IMR-90 (cell line): ENCODE data around the gene GATAD2A. TPM values are rescaled to one million over a fixed set of nuclear protein-coding genes. Genes with fewer than 3 reads are reported as not detected.

Experiments
- ATAC-seq: fragments of 200-7000 bp; cut with Tn5 transposase; 2 replicates; pipeline ENCODE4 v1.9.1; 2020; ENCODE audit warnings: low read depth, mild to moderate bottlenecking, moderate library complexity
- BruUV-seq: library from RNA; stranded (reverse); fragments of 400-500 nt; replicated peaks from 2 replicates; lab custom pipeline; 2021; lab: Mats Ljungman, UMichigan
- CTCF ChIA-PET: fragments of 300-600 bp; formaldehyde crosslinking; extraction: SDS; loops from one replicate; lab custom pipeline; 2021; ENCODE audit warnings: antibody characterized with exemption; lab: Yijun Ruan, JAX
- POLR2A ChIA-PET: fragments of 300-600 bp; sonication (Branson Sonifier 250); formaldehyde crosslinking; loops from one replicate; lab custom pipeline; 2022; ENCODE audit warnings: antibody characterized with exemption; ENCODE audit not compliant: unreplicated experiment; lab: Charles Lee
- DNase-seq: peaks from one replicate; pipeline ENCODE4 v3.0.0; 2013
- H2AFZ ChIP-seq: replicated peaks from 2 replicates; pipeline ENCODE3; 2013; ENCODE audit warnings: low read length, mild to moderate bottlenecking; ENCODE audit not compliant: poor library complexity
- H2AK5ac ChIP-seq: 2 replicates; pipeline ENCODE4 v1.6.1; 2013; ENCODE audit warnings: low read depth, low read length, inconsistent platforms
- H2AK9ac ChIP-seq: replicated peaks from 2 replicates; pipeline ENCODE3; 2013; ENCODE audit warnings: mild to moderate bottlenecking, low read depth, low read length, moderate library complexity; ENCODE audit not compliant: poor library complexity
- H2BK120ac ChIP-seq: 2 replicates; pipeline ENCODE4 v1.6.1; 2013; ENCODE audit warnings: low read depth, low read length, inconsistent platforms
- H2BK15ac ChIP-seq: 3 replicates; pipeline ENCODE4 v1.6.1; 2013; ENCODE audit warnings: low read depth, low read length, inconsistent platforms
- H2BK20ac ChIP-seq: 2 replicates; pipeline ENCODE4 v1.6.1; 2013; ENCODE audit warnings: low read depth, mild to moderate bottlenecking, inconsistent platforms, low read length, moderate library complexity
- H2BK5ac ChIP-seq: 2 replicates; pipeline ENCODE4 v1.6.1; 2013; ENCODE audit warnings: mild to moderate bottlenecking, low read depth, low read length, inconsistent platforms; ENCODE audit not compliant: poor library complexity, severe bottlenecking
- H3K14ac ChIP-seq: replicated peaks from 2 replicates; pipeline ENCODE4 v1.6.1; 2013; ENCODE audit warnings: low read depth, low read length, inconsistent platforms
- H3K18ac ChIP-seq: 2 replicates; pipeline ENCODE4 v1.6.1; 2013; ENCODE audit warnings: low read depth, low read length, control low read depth
- H3K23ac ChIP-seq: 2 replicates; pipeline ENCODE4 v1.6.1; 2013; ENCODE audit warnings: low read depth, low read length, inconsistent platforms
- H3K27ac ChIP-seq: 2 replicates; pipeline ENCODE4 v1.5.1; 2013; ENCODE audit warnings: mild to moderate bottlenecking, control low read depth, low read length; ENCODE audit not compliant: insufficient read depth
- H3K27me3 ChIP-seq: 2 replicates; pipeline ENCODE4 v1.6.1; 2013; ENCODE audit warnings: low read length; ENCODE audit not compliant: control insufficient read depth, insufficient read depth
- H3K36me3 ChIP-seq: 2 replicates; pipeline ENCODE4 v1.6.1; 2013; ENCODE audit warnings: low read length, mixed read lengths; ENCODE audit not compliant: control insufficient read depth, insufficient read depth
- H3K4ac ChIP-seq: 2 replicates; pipeline ENCODE4 v1.6.1; 2013; ENCODE audit warnings: low read depth, low read length, inconsistent platforms
- H3K4me1 ChIP-seq: 2 replicates; pipeline ENCODE4 v1.6.1; 2013; ENCODE audit warnings: low read length, mixed read lengths; ENCODE audit not compliant: control insufficient read depth, insufficient read depth
- H3K4me2 ChIP-seq: 2 replicates; pipeline ENCODE4 v1.6.1; 2013; ENCODE audit warnings: low read depth, mild to moderate bottlenecking, control low read depth, low read length, moderate library complexity
- H3K4me3 ChIP-seq: 2 replicates; pipeline ENCODE4 v1.5.1; 2013; ENCODE audit warnings: low read depth, mild to moderate bottlenecking, control low read depth, low read length, moderate library complexity; ENCODE audit not compliant: insufficient read depth
- H3K56ac ChIP-seq: 2 replicates; pipeline ENCODE4 v1.6.1; 2013; ENCODE audit warnings: low read length, inconsistent platforms; ENCODE audit not compliant: insufficient read depth; ENCODE audit errors: extremely low read depth
- H3K79me1 ChIP-seq, 2 experiments: 2 replicates each; pipeline ENCODE4 v1.6.1; 2013; ENCODE audit warnings: low read length in 2 of 2, inconsistent platforms in 1 of 2, low read depth in 1 of 2
- H3K9ac ChIP-seq: 2 replicates; pipeline ENCODE4 v1.6.1; 2013; ENCODE audit warnings: low read depth, low read length, control low read depth
- H3K9me1 ChIP-seq: 2 replicates; pipeline ENCODE4 v1.6.1; 2013; ENCODE audit warnings: low read length, inconsistent platforms; ENCODE audit not compliant: insufficient read depth
- H3K9me3 ChIP-seq: 2 replicates; pipeline ENCODE4 v1.6.1; 2013; ENCODE audit warnings: low read length; ENCODE audit not compliant: control insufficient read depth, insufficient read depth
- H4K20me1 ChIP-seq: 2 replicates; pipeline ENCODE4 v1.6.1; 2013; ENCODE audit warnings: low read length, inconsistent platforms; ENCODE audit not compliant: insufficient read depth
- H4K5ac ChIP-seq: 2 replicates; pipeline ENCODE4 v1.6.1; 2013; ENCODE audit warnings: mild to moderate bottlenecking, low read depth, low read length, control low read depth
- H4K8ac ChIP-seq, 2 experiments: 2 replicates each; pipeline ENCODE4 v1.6.1; 2013; ENCODE audit warnings: low read depth in 2 of 2, low read length in 2 of 2, control low read depth in 1 of 2, inconsistent platforms in 1 of 2
- H4K91ac ChIP-seq: 2 replicates; pipeline ENCODE4 v1.6.1; 2013; ENCODE audit warnings: low read depth, low read length, inconsistent platforms; ENCODE audit not compliant: insufficient read depth
- BHLHE40 ChIP-seq: fragments of 150-350 bp; IDR thresholded peaks from 2 replicates; pipeline ENCODE4 v1.6.1; 2016; ENCODE audit warnings: mild to moderate bottlenecking, low read depth, low read length
- FOS ChIP-seq: fragments of 150-350 bp; IDR thresholded peaks from 2 replicates; pipeline ENCODE4 v1.6.1; 2016; ENCODE audit warnings: low read depth, low read length
- MAFK ChIP-seq: IDR thresholded peaks from 2 replicates; pipeline ENCODE4 v1.6.1; 2012; ENCODE audit warnings: low read depth, low read length, improper control_type of control experiment
- NFE2L2 ChIP-seq: fragments of 150-350 bp; IDR thresholded peaks from 2 replicates; pipeline ENCODE4 v1.6.1; 2016; ENCODE audit warnings: low read depth, mild to moderate bottlenecking, low read length
- POLR2A ChIP-seq: IDR thresholded peaks from 2 replicates; pipeline ENCODE4 v1.6.1; 2012; ENCODE audit warnings: mild to moderate bottlenecking, low read depth, low read length
- RAD21 ChIP-seq: IDR thresholded peaks from 2 replicates; pipeline ENCODE4 v1.6.1; 2012; ENCODE audit warnings: low read length, improper control_type of control experiment
- RFX5 ChIP-seq: IDR thresholded peaks from 2 replicates; pipeline ENCODE4 v1.8.0; 2012; ENCODE audit warnings: low read depth, mild to moderate bottlenecking, low read length, moderate library complexity
- SMC3 ChIP-seq: fragments of 150-350 bp; IDR thresholded peaks from 2 replicates; pipeline ENCODE4 v1.6.1; 2016; ENCODE audit warnings: low read depth, mild to moderate bottlenecking, antibody characterized with exemption, low read length, moderate library complexity
- WGBS, 2 experiments: methylation state at CpG; one replicate each; pipeline versions ENCODE4 v1.1.5 to v1.1.7; 2013; ENCODE audit warnings: missing lambda C conversion rate in 2 of 2; ENCODE audit not compliant: insufficient read length in 1 of 2; ENCODE audit errors: extremely low coverage in 2 of 2; 5-methylcytosine and 5-hydroxymethylcytosine counted together
- dilution Hi-C: fragments of 300-500 bp; cut with HindIII; formaldehyde crosslinking; loops from one replicate; pipeline ENCODE4 v1.14.3; 2018; ENCODE audit warnings: low sequenced_read_pairs; ENCODE audit not compliant: unreplicated experiment
- in situ Hi-C: fragments of 300-500 bp; cut with MboI; formaldehyde crosslinking; loops from 3 replicates; pipeline ENCODE4 v1.14.3; 2019; ENCODE audit warnings: low sequenced_read_pairs, inconsistent platforms, mixed read lengths
- intact Hi-C: fragments of 100-400 bp; cut with micrococcal nuclease; formaldehyde crosslinking; loops from 2 replicates; pipeline ENCODE4 v1.10.0; 2022
- polyA plus RNA-seq, 3 experiments: library from polyadenylated mRNA; depleted of rRNA; stranded (reverse); fragments of >200 nt; gene quantifications; 2 replicates each; pipeline ENCODE4 v1.2.3, GENCODE V29; 2012; ENCODE audit warnings: low replicate concordance in 1 of 3
- total RNA-seq: library from RNA; depleted of rRNA; stranded (reverse); fragments of >200 nt; gene quantifications from 2 replicates; pipeline ENCODE4 v1.2.3, GENCODE V29; 2012
- TF ChIP-seq, protein P1 (sequence below): fragments of 150-350 bp; IDR thresholded peaks from 2 replicates; pipeline ENCODE4 v1.6.1; 2017; ENCODE audit warnings: mild to moderate bottlenecking, antibody characterized with exemption, low read length, low read depth

The GATAD2A gene
- total and polyA plus RNA-seq, 2 of the 4 experiments (the other 2 are of a cell fraction) = 23.5 to 33.2 TPM

GRCh38 chr19:19445911-19446361, 40.5 kb downstream of the GATAD2A start:
- dilution Hi-C loops = no loop called here
- CTCF ChIA-PET = no interaction called here

More at GRCh38 chr19:19445911-19446361, 40.5 kb downstream of the GATAD2A start:
- Histone ChIP-seq H2BK120ac (no peak overlapping the region), H3K4ac (no peak overlapping the region), H4K8ac (no peak overlapping the region; a peak in 1 of 4 replicates), H3K18ac (no peak overlapping the region), H3K9me1 (peaks cover 37% of the 10 kb centered on the region), H2AK5ac (no peak overlapping the region), H4K5ac (no peak overlapping the region), H3K36me3 (peaks cover 3% of the 10 kb centered on the region), H3K27me3 (no peaks in the 10 kb centered on the region), H2BK5ac (no peak overlapping the region), H3K9ac (no peak overlapping the region), H4K20me1 (peaks cover 84% of the 10 kb centered on the region), H2BK20ac (no peak overlapping the region), H3K4me1 (peaks cover 9% of the 10 kb centered on the region), H3K79me1 (peaks cover 19 to 83% of the 10 kb centered on the region in 2 experiments), H3K14ac (no peak overlapping the region), H3K4me2 (no peak overlapping the region), H3K23ac (no peak overlapping the region), H3K4me3 (no peak overlapping the region), H3K27ac (no peak overlapping the region), H2AK9ac (no peak overlapping the region), H4K91ac (no peak overlapping the region), H2BK15ac (no peak overlapping the region), H2AFZ (no peak overlapping the region), H3K56ac (no peak overlapping the region), H3K9me3 (no peaks in the 10 kb centered on the region)
- BruUV-seq = no TSS peak
- TF ChIP-seq NFE2L2 (no peak), RAD21 (no peak), SMC3 (no peak), POLR2A (no peak), MAFK (no peak), RFX5 (no peak), BHLHE40 (no peak), FOS (no peak)
- TF ChIP-seq, protein P1, sequence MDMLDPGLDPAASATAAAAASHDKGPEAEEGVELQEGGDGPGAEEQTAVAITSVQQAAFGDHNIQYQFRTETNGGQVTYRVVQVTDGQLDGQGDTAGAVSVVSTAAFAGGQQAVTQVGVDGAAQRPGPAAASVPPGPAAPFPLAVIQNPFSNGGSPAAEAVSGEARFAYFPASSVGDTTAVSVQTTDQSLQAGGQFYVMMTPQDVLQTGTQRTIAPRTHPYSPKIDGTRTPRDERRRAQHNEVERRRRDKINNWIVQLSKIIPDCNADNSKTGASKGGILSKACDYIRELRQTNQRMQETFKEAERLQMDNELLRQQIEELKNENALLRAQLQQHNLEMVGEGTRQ = no peak
- intact Hi-C loops = loop anchor here (5.0 kb wide), 1 partner anchor 34 kb away; no protein-coding TSS in a partner anchor
- POLR2A ChIA-PET = no interaction called here
- in situ Hi-C loops = no loop called here
- ATAC-seq (no peak), DNase-seq (peak; percentile 40)
- 100% methylated on average over 2 to 3 of the region's 9 CpGs for WGBS, 2 experiments
